C4-2B (cell line): ENCODE measurements around the gene HS3ST6.

ENCODE experiments used
- CTCF ChIP-seq: fragments of 450-650 bp; conservative IDR thresholded peaks from 2 replicates; pipeline ENCODE4 v1.5.1; 2017; ENCODE audit warnings: mild to moderate bottlenecking
- ZFX ChIP-seq: fragments of 450-650 bp; IDR thresholded peaks from 2 replicates; pipeline ENCODE4 v1.6.1; 2017

GRCh38 chr16:1933097-1933661 lies 15.0 kb upstream of the HS3ST6 start:
- TF ChIP-seq CTCF = no peak
- no peak for TF ChIP-seq ZFX
